K562 (cell line): Measurements from ENCODE around the gene ROR2.

ENCODE experiments used
- BACH1 ChIP-seq: fragments of 200-800 bp; sonication (Bioruptor generic); IDR thresholded peaks from 2 replicates; pipeline ENCODE4 v1.6.1; 2016; ENCODE audit warnings: missing genetic modification characterization, missing compliant biosample characterization
- CHD2 ChIP-seq: IDR thresholded peaks from 2 replicates; pipeline ENCODE4 v1.6.1; 2011; ENCODE audit warnings: low read depth, low read length
- GABPB2 ChIP-seq: fragments of 250-450 bp; sonication (Bioruptor Pico); conservative IDR thresholded peaks from 2 replicates; pipeline ENCODE4 v1.5.1; 2021; ENCODE audit warnings: mild to moderate bottlenecking
- GATAD2A ChIP-seq: fragments of 450-650 bp; IDR thresholded peaks from 2 replicates; pipeline ENCODE4 v1.6.1; 2017
- HNRNPL ChIP-seq: fragments of 200-400 bp; formaldehyde crosslinking; IDR thresholded peaks from 2 replicates; pipeline ENCODE4 v1.6.1; 2017; ENCODE audit warnings: low read depth, mild to moderate bottlenecking, low read length
- KDM1A ChIP-seq, 2 experiments: fragments of 450-650 bp; IDR thresholded peaks; 2 replicates each; pipeline ENCODE4 v1.6.1; 2016; ENCODE audit warnings: mild to moderate bottlenecking in 2 of 2
- NR3C1 ChIP-seq: sonication (generic); formaldehyde crosslinking; IDR thresholded peaks from 2 replicates; pipeline ENCODE4 v1.8.1; 2022; ENCODE audit warnings: missing genetic modification reagents
- NR4A1 ChIP-seq, 2 experiments: fragments of 250-450 bp in 1 of 2; fragments of 450-650 bp in 1 of 2; sonication (Bioruptor Pico) in 1 of 2; IDR thresholded peaks; 2 replicates each; pipeline versions ENCODE4 v1.4.0 to v1.6.1; 2016 to 2020; ENCODE audit warnings: mild to moderate bottlenecking in 2 of 2, missing compliant biosample characterization in 1 of 2, missing genetic modification characterization in 1 of 2, moderate library complexity in 1 of 2
- POLR2A ChIP-seq: fragments of 450-650 bp; conservative IDR thresholded peaks from 2 replicates; pipeline ENCODE4 v1.6.1; 2016
- POLR2AphosphoS2 ChIP-seq: IDR thresholded peaks from 2 replicates; pipeline ENCODE4 v1.6.1; 2012; ENCODE audit warnings: low read length, improper control_type of control experiment
- SREBF2 ChIP-seq: sonication (generic); formaldehyde crosslinking; IDR thresholded peaks from 2 replicates; pipeline ENCODE4 v1.4.0; 2020; ENCODE audit warnings: mild to moderate bottlenecking, missing genetic modification reagents
- TF ChIP-seq, protein P1 (sequence below), 3 experiments: IDR thresholded peaks in 2 of 3; conservative IDR thresholded peaks in 1 of 3; 2 replicates each; pipeline ENCODE4 v1.5.1; 2011 to 2012; ENCODE audit warnings: low read length in 3 of 3, mild to moderate bottlenecking in 3 of 3, control low read depth in 2 of 3, improper control_type of control experiment in 1 of 3, inconsistent platforms in 1 of 3, low read depth in 1 of 3, mixed read lengths in 1 of 3, moderate library complexity in 1 of 3; ENCODE audit not compliant: insufficient read depth in 2 of 3
- TF ChIP-seq, protein P2 (sequence below): sonication (generic); formaldehyde crosslinking; IDR thresholded peaks from 2 replicates; pipeline ENCODE4 v1.8.1; 2023; ENCODE audit warnings: mild to moderate bottlenecking, missing genetic modification reagents, moderate library complexity

DNA sequence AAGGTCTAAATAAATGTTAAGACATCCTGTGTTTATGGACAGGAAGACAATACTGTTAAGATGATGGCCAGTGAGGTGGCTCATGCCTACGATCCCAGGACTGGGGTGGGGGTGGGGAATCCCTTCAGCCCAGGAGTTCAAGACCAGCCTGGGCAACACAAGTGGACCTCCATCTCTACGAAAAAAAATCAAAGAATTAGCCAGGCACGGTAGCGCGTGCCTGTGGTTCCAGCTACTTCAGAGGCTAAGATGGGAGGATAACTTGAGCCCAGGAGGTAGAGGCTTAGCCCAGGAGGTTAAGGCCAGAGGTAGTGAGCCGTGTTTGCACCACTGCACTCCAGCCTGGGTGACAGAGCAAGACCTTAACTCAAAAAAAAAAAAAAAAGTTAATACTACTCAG lies 5.3 kb downstream of the ROR2 start:
- TF ChIP-seq, protein P1, sequence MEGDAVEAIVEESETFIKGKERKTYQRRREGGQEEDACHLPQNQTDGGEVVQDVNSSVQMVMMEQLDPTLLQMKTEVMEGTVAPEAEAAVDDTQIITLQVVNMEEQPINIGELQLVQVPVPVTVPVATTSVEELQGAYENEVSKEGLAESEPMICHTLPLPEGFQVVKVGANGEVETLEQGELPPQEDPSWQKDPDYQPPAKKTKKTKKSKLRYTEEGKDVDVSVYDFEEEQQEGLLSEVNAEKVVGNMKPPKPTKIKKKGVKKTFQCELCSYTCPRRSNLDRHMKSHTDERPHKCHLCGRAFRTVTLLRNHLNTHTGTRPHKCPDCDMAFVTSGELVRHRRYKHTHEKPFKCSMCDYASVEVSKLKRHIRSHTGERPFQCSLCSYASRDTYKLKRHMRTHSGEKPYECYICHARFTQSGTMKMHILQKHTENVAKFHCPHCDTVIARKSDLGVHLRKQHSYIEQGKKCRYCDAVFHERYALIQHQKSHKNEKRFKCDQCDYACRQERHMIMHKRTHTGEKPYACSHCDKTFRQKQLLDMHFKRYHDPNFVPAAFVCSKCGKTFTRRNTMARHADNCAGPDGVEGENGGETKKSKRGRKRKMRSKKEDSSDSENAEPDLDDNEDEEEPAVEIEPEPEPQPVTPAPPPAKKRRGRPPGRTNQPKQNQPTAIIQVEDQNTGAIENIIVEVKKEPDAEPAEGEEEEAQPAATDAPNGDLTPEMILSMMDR (IDR thresholded peaks at IDR 0.05 in 2 of 3, conservative IDR thresholded peaks at IDR 0.05 in 1 of 3; ENCODE audit: insufficient read depth in 2 of 3, low read depth in 1 of 3, low read length in 3 of 3) = no peak
- no peak for TF ChIP-seq GATAD2A
- no peak for TF ChIP-seq SREBF2 (CRISPR knock-in tag)
- TF ChIP-seq POLR2A = no peak
- no peak for TF ChIP-seq HNRNPL
- TF ChIP-seq NR4A1 (CRISPR knock-in tag; IDR thresholded peaks at IDR 0.05) = no peak
- TF ChIP-seq NR4A1 (tag; IDR thresholded peaks at IDR 0.05) = no peak
- TF ChIP-seq, protein P2, sequence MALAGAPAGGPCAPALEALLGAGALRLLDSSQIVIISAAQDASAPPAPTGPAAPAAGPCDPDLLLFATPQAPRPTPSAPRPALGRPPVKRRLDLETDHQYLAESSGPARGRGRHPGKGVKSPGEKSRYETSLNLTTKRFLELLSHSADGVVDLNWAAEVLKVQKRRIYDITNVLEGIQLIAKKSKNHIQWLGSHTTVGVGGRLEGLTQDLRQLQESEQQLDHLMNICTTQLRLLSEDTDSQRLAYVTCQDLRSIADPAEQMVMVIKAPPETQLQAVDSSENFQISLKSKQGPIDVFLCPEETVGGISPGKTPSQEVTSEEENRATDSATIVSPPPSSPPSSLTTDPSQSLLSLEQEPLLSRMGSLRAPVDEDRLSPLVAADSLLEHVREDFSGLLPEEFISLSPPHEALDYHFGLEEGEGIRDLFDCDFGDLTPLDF (CRISPR knock-in tag) = no peak
- no peak for TF ChIP-seq GABPB2 (CRISPR knock-in tag)
- no peak for TF ChIP-seq KDM1A (IDR thresholded peaks at IDR 0.05)
- TF ChIP-seq CHD2 = no peak
- no peak for TF ChIP-seq NR3C1
- TF ChIP-seq POLR2AphosphoS2 = no peak
- TF ChIP-seq BACH1 = no peak
